HFFc6 (cell line): ENCODE results near the gene TLE4. TPM values are rescaled to one million over a fixed set of nuclear protein-coding genes. Genes with fewer than 3 reads are reported as not detected.

Experiments
- DNase-seq: peaks from one replicate; pipeline ENCODE4 v3.0.0-alpha.2; 2018
- H3K27ac Mint-ChIP-seq: 2 replicates; pipeline ENCODE4 v1.8.0; 2020; ENCODE audit warnings: mild to moderate bottlenecking, mixed read lengths
- H3K27me3 Mint-ChIP-seq: 2 replicates; pipeline ENCODE4 v1.8.0; 2021; ENCODE audit warnings: mild to moderate bottlenecking, moderate library complexity, mixed read lengths; ENCODE audit not compliant: insufficient read depth
- H3K36me3 Mint-ChIP-seq: 2 replicates; pipeline ENCODE4 v1.8.0; 2021; ENCODE audit warnings: low read depth, mixed read lengths
- H3K4me1 Mint-ChIP-seq: 2 replicates; pipeline ENCODE4 v1.8.0; 2020; ENCODE audit warnings: low read depth, mixed read lengths
- H3K4me3 Mint-ChIP-seq: 2 replicates; pipeline ENCODE4 v1.8.0; 2020; ENCODE audit warnings: mild to moderate bottlenecking, moderate library complexity, mixed read lengths
- H3K9me3 Mint-ChIP-seq: 2 replicates; pipeline ENCODE4 v1.8.0; 2020; ENCODE audit warnings: mild to moderate bottlenecking, mixed read lengths
- CTCF ChIP-seq: fragments of 200-600 bp; sonication (generic); IDR thresholded peaks from 2 replicates; pipeline ENCODE4 v1.5.0; 2021; ENCODE audit warnings: antibody characterized with exemption, mild to moderate bottlenecking
- total RNA-seq, 6 experiments: library from RNA; stranded (reverse); fragmentation: NEBNext Ultra II Directional; extraction: Animal tissue kit (Norgen Biotek cat#: 25700); gene quantifications; 2 replicates in 1 of 6; 3 replicates in 5 of 6; pipeline ENCODE4 v1.2.3, GENCODE V29; 2021

Gene TLE4
- total RNA-seq, 6 experiments from 2014 or later: 126 to 186 (median 139) TPM

DNA sequence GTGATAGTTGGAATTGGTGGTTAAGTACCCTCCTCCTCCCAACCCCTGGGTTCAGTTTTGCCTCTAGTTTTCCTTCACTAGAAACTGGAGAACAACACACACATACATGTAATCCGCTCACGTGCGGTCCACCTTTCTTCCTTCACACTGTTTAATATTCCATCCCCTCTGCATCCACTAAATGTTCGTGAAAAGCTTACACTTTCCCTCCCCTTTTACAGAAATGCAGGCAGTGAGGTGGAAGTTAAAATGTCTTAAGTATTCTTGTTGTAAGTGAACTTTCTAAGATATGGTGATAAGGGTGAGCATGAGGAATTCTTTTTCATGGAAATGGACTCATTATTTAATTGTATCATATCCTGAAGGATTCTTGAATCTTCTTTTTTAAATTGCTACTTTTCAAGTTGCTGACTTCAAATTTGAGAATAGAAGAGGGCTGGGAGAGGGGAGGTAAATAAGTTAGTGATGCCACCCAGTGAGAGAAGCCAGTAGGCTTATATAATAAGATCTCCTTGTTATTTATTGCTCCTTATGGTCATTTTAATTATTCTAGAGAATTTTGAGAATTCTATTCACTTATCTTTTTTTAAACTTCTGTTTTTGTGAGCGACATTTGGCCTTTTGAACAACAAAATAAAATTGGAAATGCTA, 90.2 kb downstream of the TLE4 start:
- H3K9me3 Mint-ChIP-seq: no peaks in the 10 kb centered on the region
- H3K36me3 Mint-ChIP-seq: peaks cover 53% of the 10 kb centered on the region
- H3K27me3 Mint-ChIP-seq: peaks cover 6% of the 10 kb centered on the region; the same call in 1 of the 2 replicates
- H3K27ac Mint-ChIP-seq: peak overlapping the region; percentile 76
- no peak for DNase-seq
- no peak for TF ChIP-seq CTCF
- H3K4me3 Mint-ChIP-seq: peak overlapping the region; percentile 51
- peaks cover 84% of the 10 kb centered on the region for H3K4me1 Mint-ChIP-seq

DNA sequence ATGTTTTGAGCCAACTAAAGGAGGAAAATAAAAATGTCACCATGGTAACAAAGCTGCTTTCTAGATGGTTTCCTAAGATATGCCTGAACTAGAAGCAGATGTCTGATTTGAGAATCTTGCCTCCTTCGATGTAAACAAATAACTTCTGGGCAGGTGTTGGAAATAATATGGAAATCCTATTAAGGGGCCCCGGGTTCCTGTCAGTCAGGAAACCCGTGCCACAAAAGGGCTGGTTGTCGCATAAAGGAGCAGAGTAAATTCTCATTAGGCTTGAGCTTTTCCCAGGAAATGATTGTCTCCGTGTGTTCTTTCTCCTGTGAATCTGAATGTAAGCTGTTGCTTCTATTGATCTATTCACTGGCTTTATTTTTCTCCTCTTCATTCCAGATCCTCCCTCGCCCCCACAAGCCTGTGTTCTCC, 90.8 kb downstream of the TLE4 start:
- TF ChIP-seq CTCF: no peak
- peak overlapping the region; percentile 51 for H3K4me3 Mint-ChIP-seq
- peak; percentile 49 for DNase-seq
- peak overlapping the region; percentile 76 for H3K27ac Mint-ChIP-seq
- no peaks in the 10 kb centered on the region for H3K9me3 Mint-ChIP-seq
- peaks cover 6% of the 10 kb centered on the region; the same call in 1 of the 2 replicates for H3K27me3 Mint-ChIP-seq
- H3K4me1 Mint-ChIP-seq: peaks cover 84% of the 10 kb centered on the region
- peaks cover 51% of the 10 kb centered on the region for H3K36me3 Mint-ChIP-seq

- DNase-seq: no peak
- H3K4me3 Mint-ChIP-seq: peak overlapping the region; percentile 31
- TF ChIP-seq CTCF: no peak
- H3K27ac Mint-ChIP-seq: peak overlapping the region; percentile 76
- peaks cover 51% of the 10 kb centered on the region for H3K36me3 Mint-ChIP-seq
- no peaks in the 10 kb centered on the region for H3K9me3 Mint-ChIP-seq
- H3K4me1 Mint-ChIP-seq: peaks cover 84% of the 10 kb centered on the region
- peaks cover 6% of the 10 kb centered on the region; the same call in 1 of the 2 replicates for H3K27me3 Mint-ChIP-seq
Observed at GRCh38 chr9:79663300-79663699, 91.5 kb downstream of the TLE4 start.

- no peak for TF ChIP-seq CTCF
- Mint-ChIP-seq H3K4me1 (peaks cover 84% of the 10 kb centered on the region), H3K27ac (peak overlapping the region; percentile 76), H3K36me3 (peaks cover 50% of the 10 kb centered on the region), H3K4me3 (peak overlapping the region; percentile 47), H3K27me3 (peaks cover 6% of the 10 kb centered on the region; the same call in 1 of the 2 replicates), H3K9me3 (no peaks in the 10 kb centered on the region)
- DNase-seq: no peak
Observed at GRCh38 chr9:79663878-79664277, 92.1 kb downstream of the TLE4 start.

GRCh38 chr9:79664375-79664831, 92.6 kb downstream of the TLE4 start:
- peak; percentile 42 for DNase-seq
- TF ChIP-seq CTCF: no peak
- Mint-ChIP-seq H3K4me1 (peaks cover 86% of the 10 kb centered on the region), H3K27ac (peak overlapping the region; percentile 76), H3K9me3 (no peaks in the 10 kb centered on the region), H3K36me3 (peaks cover 55% of the 10 kb centered on the region), H3K27me3 (peaks cover 6% of the 10 kb centered on the region; the same call in 1 of the 2 replicates), H3K4me3 (peak overlapping the region; percentile 47)
